Spleen (tissue), 7 donors: ENCODE data around the gene ZNF683.

Source experiments
- POLR2A ChIP-seq, 3 donors: fragments of 450-650 bp; IDR thresholded peaks; one replicate each; pipeline ENCODE4 v1.5.1; 2017; ENCODE audit warnings: antibody characterized with exemption in 3 of 3, mild to moderate bottlenecking in 1 of 3
- TF ChIP-seq, protein P1 (sequence below), 11 experiments: fragments of 200-600 bp in 7 of 11; fragments of 450-650 bp in 4 of 11; sonication (generic) in 4 of 11; IDR thresholded peaks in 8 of 11; conservative IDR thresholded peaks in 3 of 11; 1 replicate in 7 of 11; 2 replicates in 4 of 11; pipeline versions ENCODE4 v1.4.0 to v1.8.0; 2016 to 2021; ENCODE audit warnings: antibody characterized with exemption in 11 of 11, inconsistent platforms in 4 of 11, mild to moderate bottlenecking in 1 of 11
- donor health status: DM: no; HTN: no; CAD: no; lungs with moderate emphysema.
- donor health status: DM: no; HTN: no; CAD: no.
- donor health status: DM: no; HTN: no; CAD: no.

DNA sequence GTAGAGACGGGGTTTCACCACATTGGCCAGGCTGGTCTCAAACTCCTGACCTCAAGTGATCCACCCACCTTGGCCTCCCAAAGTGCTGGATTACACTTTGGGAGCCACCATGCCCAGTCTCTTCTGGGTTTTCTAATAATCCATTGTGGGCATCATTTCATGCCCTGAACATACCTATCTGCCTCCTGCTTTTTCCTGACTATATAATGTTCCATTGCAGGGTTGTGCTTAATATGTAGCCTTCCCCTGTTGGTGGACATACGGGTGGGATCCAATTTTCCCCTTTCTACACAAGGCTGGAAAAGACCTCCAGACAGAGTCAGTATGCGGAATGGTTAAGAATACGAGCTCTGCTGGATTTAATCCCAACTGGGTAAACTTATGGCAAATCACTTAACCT, 3.5 kb upstream of the ZNF683 start:
- TF ChIP-seq, protein P1, sequence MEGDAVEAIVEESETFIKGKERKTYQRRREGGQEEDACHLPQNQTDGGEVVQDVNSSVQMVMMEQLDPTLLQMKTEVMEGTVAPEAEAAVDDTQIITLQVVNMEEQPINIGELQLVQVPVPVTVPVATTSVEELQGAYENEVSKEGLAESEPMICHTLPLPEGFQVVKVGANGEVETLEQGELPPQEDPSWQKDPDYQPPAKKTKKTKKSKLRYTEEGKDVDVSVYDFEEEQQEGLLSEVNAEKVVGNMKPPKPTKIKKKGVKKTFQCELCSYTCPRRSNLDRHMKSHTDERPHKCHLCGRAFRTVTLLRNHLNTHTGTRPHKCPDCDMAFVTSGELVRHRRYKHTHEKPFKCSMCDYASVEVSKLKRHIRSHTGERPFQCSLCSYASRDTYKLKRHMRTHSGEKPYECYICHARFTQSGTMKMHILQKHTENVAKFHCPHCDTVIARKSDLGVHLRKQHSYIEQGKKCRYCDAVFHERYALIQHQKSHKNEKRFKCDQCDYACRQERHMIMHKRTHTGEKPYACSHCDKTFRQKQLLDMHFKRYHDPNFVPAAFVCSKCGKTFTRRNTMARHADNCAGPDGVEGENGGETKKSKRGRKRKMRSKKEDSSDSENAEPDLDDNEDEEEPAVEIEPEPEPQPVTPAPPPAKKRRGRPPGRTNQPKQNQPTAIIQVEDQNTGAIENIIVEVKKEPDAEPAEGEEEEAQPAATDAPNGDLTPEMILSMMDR (IDR thresholded peaks at IDR 0.05 in 8 of 11, conservative IDR thresholded peaks at IDR 0.05 in 3 of 11) = no peak
- TF ChIP-seq POLR2A (IDR thresholded peaks at IDR 0.05) = no peak
